ENCODE measurements around the gene FAM163A.
"Not testable (repeated sequence)": the region's sequence is repeated elsewhere in the genome, so short reads cannot be mapped to it uniquely, and the experiment has no call there.

The FAM163A gene

GRCh38 chr1:179742717-179743678 lies at the start of gene FAM163A:
Gene FAM163A, plus strand, starts transcription at chr1:179743291. Its CDS starts 69,807 bp downstream, at chr1:179813098.
- DNase-seq (ENCODE audit: low read depth, low spot score) = no peak

GRCh38 chr1:179694530-179694929 lies 48.6 kb upstream of the FAM163A start:
- not testable (repeated sequence) for DNase-seq (ENCODE audit: low read depth, low spot score)

- DNase-seq (ENCODE audit: low read depth, low spot score) = no peak
These were observed 40.0 kb upstream of the FAM163A start for GRCh38 chr1:179702946-179703539.

GRCh38 chr1:179706339-179706941 lies 36.7 kb upstream of the FAM163A start:
- peak; percentile 20 for DNase-seq (ENCODE audit: low read depth, low spot score)

GRCh38 chr1:179707406-179707805 lies 35.7 kb upstream of the FAM163A start:
- no peak for DNase-seq (ENCODE audit: low read depth, low spot score)

GRCh38 chr1:179708434-179709195 lies 34.5 kb upstream of the FAM163A start:
- DNase-seq (ENCODE audit: low read depth, low spot score) = no peak

- no peak for DNase-seq (ENCODE audit: low read depth, low spot score)
These were observed 33.2 kb upstream of the FAM163A start for GRCh38 chr1:179709841-179710329.

GRCh38 chr1:179714159-179714558 lies 28.9 kb upstream of the FAM163A start:
- no peak for DNase-seq (ENCODE audit: low read depth, low spot score)

- DNase-seq (ENCODE audit: low read depth, low spot score) = no peak
These were observed 28.5 kb upstream of the FAM163A start for GRCh38 chr1:179714623-179715022.

GRCh38 chr1:179719272-179719671 lies 23.8 kb upstream of the FAM163A start:
- no peak for DNase-seq (ENCODE audit: low read depth, low spot score)

GRCh38 chr1:179728271-179728670 lies 14.8 kb upstream of the FAM163A start:
- no peak for DNase-seq (ENCODE audit: low read depth, low spot score)

- DNase-seq (ENCODE audit: low read depth, low spot score) = no peak
These were observed 13.2 kb upstream of the FAM163A start for GRCh38 chr1:179729881-179730280.

- DNase-seq (ENCODE audit: low read depth, low spot score) = no peak
These were observed 11.4 kb upstream of the FAM163A start for GRCh38 chr1:179731643-179732042.

GRCh38 chr1:179742291-179742690 lies 800 bp upstream of the FAM163A start:
- no peak for DNase-seq (ENCODE audit: low read depth, low spot score)

- no peak for DNase-seq (ENCODE audit: low read depth, low spot score)
These were observed 749 bp downstream of the FAM163A start for GRCh38 chr1:179743679-179744400.

- no peak for DNase-seq (ENCODE audit: low read depth, low spot score)
These were observed 1.5 kb downstream of the FAM163A start for GRCh38 chr1:179744401-179745130.

- DNase-seq (ENCODE audit: low read depth, low spot score) = no peak
These were observed 2.1 kb downstream of the FAM163A start for GRCh38 chr1:179745131-179745611.

- no peak for DNase-seq (ENCODE audit: low read depth, low spot score)
These were observed 2.7 kb downstream of the FAM163A start for GRCh38 chr1:179745743-179746142.

GRCh38 chr1:179747611-179748010 lies 4.5 kb downstream of the FAM163A start:
- DNase-seq (ENCODE audit: low read depth, low spot score) = no peak

GRCh38 chr1:179748772-179749171 lies 5.7 kb downstream of the FAM163A start:
- no peak for DNase-seq (ENCODE audit: low read depth, low spot score)
